Posterior cingulate gyrus (tissue), 11 donors: ENCODE measurements around the gene NGFR.

Experiments used
- DNase-seq, 10 donors: peaks; one replicate each; pipeline versions ENCODE4 v3.0.0 to v3.0.0-alpha.2; 2020 to 2021; ENCODE audit warnings: mixed read lengths in 3 of 10
- intact Hi-C: fragments of 100-400 bp; cut with DNase I; formaldehyde crosslinking; loops from one replicate; pipeline ENCODE4 v1.15.1; 2023

Gene NGFR

GRCh38 chr17:49494986-49495841, at the start of gene NGFR:
NGFR (plus strand) TSS chr17:49495293; CDS start chr17:49495418, 125 bp downstream.
- intact Hi-C loops = loop anchor here (10.0 kb wide), 1 partner anchor 60 kb away; no protein-coding TSS in a partner anchor
- DNase-seq = peak in 8 of 10 donors; percentile 41 to 94 (median 52)

GRCh38 chr17:49445591-49445990, 49.5 kb upstream of the NGFR start:
- DNase-seq = no peak

GRCh38 chr17:49447628-49448302, 47.3 kb upstream of the NGFR start:
- DNase-seq = no peak
- intact Hi-C loops = no loop called here

More at GRCh38 chr17:49445591-49445990, 49.5 kb upstream of the NGFR start:
- intact Hi-C loops = no loop called here

- intact Hi-C loops = no loop called here
- no peak for DNase-seq
Measured at GRCh38 chr17:49450181-49450580, 44.9 kb upstream of the NGFR start.

GRCh38 chr17:49450735-49451134, 44.4 kb upstream of the NGFR start:
- intact Hi-C loops = no loop called here
- DNase-seq = peak in 1 of 10 donors; percentile 16

GRCh38 chr17:49452201-49452600, 42.9 kb upstream of the NGFR start:
- intact Hi-C loops = no loop called here
- DNase-seq = no peak

GRCh38 chr17:49452661-49453060, 42.4 kb upstream of the NGFR start:
- intact Hi-C loops = no loop called here
- peak in 1 of 10 donors; percentile 3 for DNase-seq

GRCh38 chr17:49454050-49454449, 41.0 kb upstream of the NGFR start:
- intact Hi-C loops = no loop called here
- peak in 6 of 10 donors; percentile 34 to 93 (median 62) for DNase-seq

- intact Hi-C loops = no loop called here
- peak in 1 of 10 donors; percentile 30 for DNase-seq
Measured at GRCh38 chr17:49455272-49455861, 39.7 kb upstream of the NGFR start.

GRCh38 chr17:49456183-49456965, 38.7 kb upstream of the NGFR start:
- intact Hi-C loops = no loop called here
- DNase-seq = peak in 1 of 10 donors; percentile 17

GRCh38 chr17:49457564-49458535, 37.2 kb upstream of the NGFR start:
- DNase-seq = peak in 1 of 10 donors; percentile 39
- intact Hi-C loops = no loop called here

GRCh38 chr17:49459401-49459984, 35.6 kb upstream of the NGFR start:
- intact Hi-C loops = no loop called here
- DNase-seq = peak in 1 of 10 donors; percentile 41

GRCh38 chr17:49460401-49460800, 34.7 kb upstream of the NGFR start:
- DNase-seq = no peak
- intact Hi-C loops = no loop called here

GRCh38 chr17:49461580-49461979, 33.5 kb upstream of the NGFR start:
- DNase-seq = peak in 1 of 10 donors; percentile 8
- intact Hi-C loops = no loop called here

- no peak for DNase-seq
- intact Hi-C loops = no loop called here
Measured at GRCh38 chr17:49464049-49464448, 31.0 kb upstream of the NGFR start.

GRCh38 chr17:49465331-49465903, 29.7 kb upstream of the NGFR start:
- DNase-seq = peak in 1 of 10 donors; percentile 28
- intact Hi-C loops = no loop called here

GRCh38 chr17:49466436-49466835, 28.7 kb upstream of the NGFR start:
- intact Hi-C loops = no loop called here
- DNase-seq = no peak

GRCh38 chr17:49467175-49467574, 27.9 kb upstream of the NGFR start:
- intact Hi-C loops = no loop called here
- peak in 1 of 10 donors; percentile 20 for DNase-seq
